ENCODE data around the gene PCP2.

Gene PCP2

DNA sequence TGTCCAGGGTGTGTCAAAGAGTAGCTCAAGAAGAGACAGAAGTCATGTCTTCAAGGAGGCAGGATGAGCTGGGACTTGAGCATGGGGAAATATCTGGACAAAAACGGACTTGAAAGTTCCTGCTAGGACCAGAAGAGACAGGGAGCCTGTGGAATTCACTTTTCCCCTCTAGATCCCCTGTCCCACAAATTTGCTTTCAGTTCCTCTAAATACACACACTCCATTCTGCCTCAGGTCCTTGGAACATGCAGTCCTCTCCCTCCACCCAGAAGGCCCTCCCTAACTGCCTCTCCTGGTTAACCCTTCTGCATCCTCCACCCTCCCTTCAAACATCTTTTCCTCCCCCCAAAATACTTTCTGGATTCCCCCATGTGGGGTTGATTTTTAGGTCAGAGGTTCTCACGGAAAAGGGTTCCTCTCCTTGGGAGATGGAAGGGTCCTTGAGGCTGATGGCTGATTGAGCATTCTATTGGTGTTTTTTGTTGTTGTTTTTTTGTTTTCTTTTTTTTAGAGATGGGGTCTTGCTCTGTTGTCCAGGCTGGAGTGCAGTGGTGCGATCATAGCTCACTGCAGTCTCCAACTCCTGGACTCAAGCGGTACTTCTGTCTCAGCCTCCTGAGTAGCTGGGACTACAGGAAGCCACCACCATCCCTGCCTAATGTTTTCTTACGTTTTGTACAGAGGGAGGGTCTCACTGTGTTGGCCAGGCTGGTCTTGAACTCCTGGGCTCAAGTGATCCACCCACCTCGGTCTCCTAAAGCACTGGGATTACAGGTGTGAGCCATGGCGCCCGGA, 28.4 kb upstream of the PCP2 start:
- DNase-seq (ENCODE audit: low read depth in 2 of 2): no peak

- DNase-seq (ENCODE audit: low read depth in 2 of 2): peak; percentile 26 to 27
Observed at GRCh38 chr19:7658219-7658686, 24.7 kb upstream of the PCP2 start.

DNA sequence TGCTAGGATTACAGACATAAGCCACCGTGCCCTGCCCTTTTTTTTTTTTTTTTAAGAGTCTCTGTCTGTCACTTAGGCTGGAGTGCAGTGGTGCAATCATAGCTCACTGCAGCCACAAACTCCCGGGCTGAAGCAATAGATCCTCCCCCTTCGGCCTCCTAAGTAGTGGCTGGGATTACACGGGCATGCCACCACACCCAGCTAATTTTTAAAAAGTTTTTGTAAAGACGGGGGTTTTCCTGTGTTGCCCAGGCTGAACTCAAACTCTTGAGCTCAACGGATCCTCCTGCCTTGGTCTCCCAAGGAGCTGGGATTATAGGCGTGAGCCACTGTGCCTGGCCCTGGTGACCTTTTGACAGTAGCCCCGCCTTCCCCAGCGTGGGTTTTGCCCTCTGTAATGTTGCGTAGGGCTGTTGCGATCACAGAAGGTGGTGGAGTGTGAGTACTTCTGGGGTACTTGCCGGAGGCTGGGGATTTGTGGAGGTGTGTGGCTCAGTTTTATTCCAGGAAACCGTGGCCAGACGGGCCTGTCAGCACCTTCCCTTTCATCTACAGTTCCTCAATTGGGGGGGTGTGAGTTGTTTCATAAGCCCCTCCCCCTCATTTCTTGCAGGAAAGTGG, 23.7 kb upstream of the PCP2 start:
- DNase-seq (ENCODE audit: low read depth in 2 of 2): peak in 1 of 2 donors; percentile 39

GRCh38 chr19:7655581-7655980, 22.1 kb upstream of the PCP2 start:
- DNase-seq (ENCODE audit: low read depth in 2 of 2): no peak

GRCh38 chr19:7654401-7654800, 20.9 kb upstream of the PCP2 start:
- no peak for DNase-seq (ENCODE audit: low read depth in 2 of 2)

DNA sequence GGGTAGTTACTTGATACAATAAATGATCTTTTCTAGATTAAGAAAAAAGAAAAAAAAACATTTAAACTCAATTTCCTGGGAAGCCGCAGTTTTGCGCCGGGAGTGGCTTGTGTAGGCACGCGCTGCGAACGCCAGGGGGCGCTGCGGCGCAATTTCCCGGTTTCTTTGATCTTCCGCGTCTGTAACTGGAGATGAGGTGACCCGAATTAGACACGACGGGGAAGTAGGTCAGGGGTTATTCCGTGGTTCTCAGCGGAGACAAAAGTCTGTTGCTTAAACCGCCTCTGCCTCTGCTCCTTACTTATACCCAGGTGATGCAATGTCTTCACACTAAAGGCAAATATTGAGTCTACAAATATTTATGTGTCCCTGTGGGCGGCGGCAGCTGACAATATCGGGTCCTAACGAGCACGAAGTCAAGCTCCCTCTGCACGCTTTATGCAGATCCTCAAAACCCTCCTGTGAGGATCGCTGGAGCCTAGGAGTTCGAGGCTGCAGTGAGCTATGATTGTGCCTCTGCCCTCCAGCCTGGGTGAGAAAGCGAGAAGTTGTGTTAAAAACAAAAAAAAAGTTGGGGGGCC, 18.6 kb upstream of the PCP2 start:
- DNase-seq (ENCODE audit: low read depth in 2 of 2): peak; percentile 70 to 76

DNA sequence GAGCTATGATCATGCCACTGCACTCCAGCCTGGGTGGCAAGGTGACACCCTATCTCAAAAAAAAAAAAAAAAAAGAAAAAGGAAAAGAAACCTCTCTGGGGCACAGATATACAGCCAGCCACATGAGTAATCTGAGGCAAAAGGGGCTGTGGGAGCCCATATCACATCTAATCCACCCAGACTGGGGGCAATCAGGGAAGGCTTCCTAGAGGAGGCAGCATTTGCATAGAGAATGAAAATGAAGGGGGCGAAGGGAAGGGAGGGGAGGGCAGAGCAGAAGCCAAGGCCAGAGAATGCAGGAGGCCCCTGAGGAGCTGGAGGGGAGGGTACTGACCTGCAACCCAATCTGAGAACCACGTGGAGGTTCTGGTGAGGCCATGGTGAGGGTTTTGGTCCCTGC, 16.6 kb upstream of the PCP2 start:
- no peak for DNase-seq (ENCODE audit: low read depth in 2 of 2)

DNA sequence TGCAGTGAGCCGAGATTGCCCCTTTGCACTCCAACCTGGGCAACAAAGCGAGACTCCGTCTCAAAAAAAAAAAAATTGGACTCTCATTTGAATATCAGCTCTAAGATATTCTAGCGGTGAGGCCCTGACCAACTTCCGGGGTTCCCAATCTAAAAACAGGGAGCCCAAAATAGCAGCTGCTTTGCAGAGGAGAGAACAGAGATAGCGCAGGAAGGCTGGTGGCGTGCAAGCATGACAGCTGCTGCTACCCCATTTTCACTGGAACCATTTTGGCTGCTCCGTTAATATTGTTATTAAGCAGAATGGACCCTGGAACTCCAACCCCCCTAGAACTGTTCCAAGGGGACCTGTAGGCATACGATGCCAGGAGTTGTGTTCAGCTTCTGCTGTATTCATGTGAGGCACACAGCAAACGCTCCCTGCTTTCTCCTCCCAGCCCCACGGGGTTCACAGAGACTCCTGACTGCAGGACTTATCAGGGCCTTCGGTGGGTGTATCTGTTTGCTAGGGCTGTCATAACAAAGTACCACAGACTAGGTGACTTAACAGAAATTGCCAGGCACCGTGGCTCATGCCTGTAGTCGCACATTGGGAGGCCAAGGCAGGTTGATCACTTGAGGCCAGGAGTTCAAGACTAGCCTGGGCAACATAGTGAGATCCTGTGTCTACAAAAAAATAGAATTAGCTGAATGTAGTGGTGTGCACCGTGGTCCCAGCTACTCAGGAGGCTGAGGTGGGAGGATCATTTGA, 14.9 kb upstream of the PCP2 start:
- no peak for DNase-seq (ENCODE audit: low read depth in 2 of 2)

DNA sequence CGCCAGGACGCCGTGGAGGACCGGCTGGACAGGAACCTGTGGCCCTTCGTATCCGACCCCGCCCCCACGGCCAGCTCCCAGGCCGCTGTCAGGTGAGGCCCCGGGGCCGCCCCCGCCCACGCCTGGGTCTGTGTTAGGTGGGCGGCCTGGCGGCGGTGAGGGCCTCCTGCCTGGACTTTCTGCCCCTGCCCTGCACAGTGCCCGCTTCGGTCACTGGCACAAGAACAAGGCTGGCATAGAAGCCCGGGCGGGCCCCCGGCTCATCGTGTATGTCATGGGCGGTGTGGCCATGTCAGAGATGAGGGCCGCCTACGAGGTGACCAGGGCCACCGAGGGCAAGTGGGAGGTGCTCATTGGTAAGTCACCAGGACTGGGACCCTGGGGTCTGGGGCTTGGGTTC, 13.6 kb upstream of the PCP2 start:
- DNase-seq (ENCODE audit: low read depth in 2 of 2): no peak

- DNase-seq (ENCODE audit: low read depth in 2 of 2): no peak
Observed at GRCh38 chr19:7646426-7646700, 12.8 kb upstream of the PCP2 start.

GRCh38 chr19:7645656-7646425, 12.3 kb upstream of the PCP2 start:
- no peak for DNase-seq (ENCODE audit: low read depth in 2 of 2)

- DNase-seq (ENCODE audit: low read depth in 2 of 2): no peak
Observed at GRCh38 chr19:7645163-7645562, 11.6 kb upstream of the PCP2 start.

GRCh38 chr19:7644550-7644877, 11.0 kb upstream of the PCP2 start:
- DNase-seq (ENCODE audit: low read depth in 2 of 2): no peak

GRCh38 chr19:7643629-7644549, 10.4 kb upstream of the PCP2 start:
- DNase-seq (ENCODE audit: low read depth in 2 of 2): peak in 1 of 2 donors; percentile 27

GRCh38 chr19:7643031-7643415, 9.5 kb upstream of the PCP2 start:
- DNase-seq (ENCODE audit: low read depth in 2 of 2): no peak

- no peak for DNase-seq (ENCODE audit: low read depth in 2 of 2)
Observed at GRCh38 chr19:7642295-7643030, 8.9 kb upstream of the PCP2 start.

- DNase-seq (ENCODE audit: low read depth in 2 of 2): no peak
Observed at GRCh38 chr19:7641290-7642276, 8.1 kb upstream of the PCP2 start.

DNA sequence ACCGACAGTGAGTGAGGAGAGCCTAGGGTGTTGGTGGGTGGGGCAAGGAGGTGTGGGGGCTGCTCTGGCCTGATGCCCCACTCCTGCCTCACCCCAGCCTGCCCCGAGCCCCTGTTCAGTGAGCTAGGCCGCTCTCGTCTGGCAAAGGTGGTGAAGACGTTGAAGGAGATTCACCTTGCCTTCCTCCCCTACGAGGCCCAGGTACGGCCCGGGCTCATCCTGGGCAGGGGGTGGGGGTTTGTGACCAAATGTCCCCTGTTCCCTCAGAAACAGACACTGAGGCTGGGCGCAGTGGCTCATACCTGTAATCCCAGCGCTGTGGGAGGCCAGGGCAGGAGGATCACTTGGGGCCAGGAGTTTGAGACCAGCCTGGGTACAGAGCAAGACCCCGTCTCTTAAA, 7.3 kb upstream of the PCP2 start:
- no peak for DNase-seq (ENCODE audit: low read depth in 2 of 2)

GRCh38 chr19:7639863-7640348, 6.4 kb upstream of the PCP2 start:
- no peak for DNase-seq (ENCODE audit: low read depth in 2 of 2)

Measured in stimulated activated CD4-positive, alpha-beta T cell treated with anti-CD3 and anti-CD28 coated beads, Interleukin-15, amount 100 ng/mL, for 48 hours (primary cell).